H9 (cell line): ENCODE results near the gene PKIB. TPM values are rescaled to one million over a fixed set of nuclear protein-coding genes. Genes with fewer than 3 reads are reported as not detected.

Source experiments
- DNase-seq: peaks from one replicate; pipeline ENCODE4 v3.0.0-alpha.2; 2017
- H2AFZ ChIP-seq: one replicate; pipeline ENCODE4 v1.6.1; 2013; ENCODE audit warnings: mild to moderate bottlenecking, low read length, control low read depth, moderate library complexity
- H2AK5ac ChIP-seq: 2 replicates; pipeline ENCODE4 v1.6.1; 2013; ENCODE audit warnings: low read length, control low read depth, mixed read lengths; ENCODE audit not compliant: insufficient read length
- H2BK120ac ChIP-seq: one replicate; pipeline ENCODE4 v1.6.1; 2013; ENCODE audit warnings: low read depth, mild to moderate bottlenecking, low read length, control low read depth, inconsistent platforms; ENCODE audit not compliant: poor library complexity, severe bottlenecking
- H2BK12ac ChIP-seq: 2 replicates; pipeline ENCODE4 v1.6.1; 2013; ENCODE audit warnings: low read length, control low read depth, mixed read lengths, low read depth; ENCODE audit not compliant: insufficient read length
- H2BK15ac ChIP-seq: 2 replicates; pipeline ENCODE4 v1.6.1; 2013; ENCODE audit warnings: low read depth, low read length, control low read depth
- H2BK20ac ChIP-seq: one replicate; pipeline ENCODE4 v1.6.1; 2013; ENCODE audit warnings: low read depth, mild to moderate bottlenecking, low read length, control low read depth, inconsistent platforms; ENCODE audit not compliant: poor library complexity, severe bottlenecking
- H2BK5ac ChIP-seq: 2 replicates; pipeline ENCODE4 v1.6.1; 2013; ENCODE audit warnings: low read length, control low read depth, mixed read lengths; ENCODE audit not compliant: insufficient read length
- H3K14ac ChIP-seq: 2 replicates; pipeline ENCODE4 v1.6.1; 2013; ENCODE audit warnings: low read length, control low read depth; ENCODE audit not compliant: insufficient read depth
- H3K18ac ChIP-seq: 2 replicates; pipeline ENCODE4 v1.6.1; 2013; ENCODE audit warnings: low read depth, mild to moderate bottlenecking, mixed read lengths, low read length, control low read depth; ENCODE audit not compliant: insufficient read length
- H3K23ac ChIP-seq: 2 replicates; pipeline ENCODE4 v1.6.1; 2013; ENCODE audit warnings: low read length, control low read depth, mixed read lengths, low read depth; ENCODE audit not compliant: insufficient read length
- H3K23me2 ChIP-seq: 2 replicates; pipeline ENCODE4 v1.6.1; 2013; ENCODE audit warnings: low read depth, mild to moderate bottlenecking, mixed read lengths, low read length, control low read depth; ENCODE audit not compliant: insufficient read length, poor library complexity, severe bottlenecking
- H3K27ac ChIP-seq: 2 replicates; pipeline ENCODE4 v1.5.1; 2013; ENCODE audit warnings: low read length, control low read depth, mixed read lengths, low read depth; ENCODE audit not compliant: insufficient read length
- H3K27me3 ChIP-seq: 2 replicates; pipeline ENCODE4 v1.6.1; 2013; ENCODE audit warnings: low read length, control low read depth, inconsistent platforms; ENCODE audit not compliant: insufficient read depth
- H3K4ac ChIP-seq: 2 replicates; pipeline ENCODE4 v1.6.1; 2013; ENCODE audit warnings: low read depth, mild to moderate bottlenecking, control low read depth, inconsistent platforms, low read length, moderate library complexity
- H3K4me1 ChIP-seq: 2 replicates; pipeline ENCODE4 v1.6.1; 2013; ENCODE audit warnings: low read length, control low read depth, inconsistent platforms; ENCODE audit not compliant: insufficient read depth
- H3K4me2 ChIP-seq: 2 replicates; pipeline ENCODE4 v1.6.1; 2013; ENCODE audit warnings: low read length, control low read depth, mixed read lengths; ENCODE audit not compliant: insufficient read length, insufficient read depth
- H3K56ac ChIP-seq: 2 replicates; pipeline ENCODE4 v1.6.1; 2013; ENCODE audit warnings: low read depth, mild to moderate bottlenecking, mixed read lengths, low read length, control low read depth; ENCODE audit not compliant: insufficient read length
- H3K79me1 ChIP-seq: 2 replicates; pipeline ENCODE4 v1.6.1; 2013; ENCODE audit warnings: low read depth, mild to moderate bottlenecking, moderate library complexity, low read length, control low read depth, inconsistent platforms; ENCODE audit not compliant: insufficient read depth, poor library complexity, severe bottlenecking
- H3K79me2 ChIP-seq: 2 replicates; pipeline ENCODE4 v1.6.1; 2013; ENCODE audit warnings: low read length, control low read depth, inconsistent platforms; ENCODE audit not compliant: insufficient read depth
- H3K9ac ChIP-seq: 2 replicates; pipeline ENCODE4 v1.6.1; 2013; ENCODE audit warnings: low read length, control low read depth, mixed read lengths; ENCODE audit not compliant: insufficient read length; ENCODE audit errors: extremely low read depth
- H3K9me3 ChIP-seq: one replicate; pipeline ENCODE4 v1.6.1; 2013; ENCODE audit warnings: low read depth, low read length, inconsistent platforms; ENCODE audit not compliant: control insufficient read depth
- H3T11ph ChIP-seq: one replicate; pipeline ENCODE4 v1.6.1; 2013; ENCODE audit warnings: mild to moderate bottlenecking, low read length, control low read depth, inconsistent platforms
- H4K20me1 ChIP-seq: one replicate; pipeline ENCODE4 v1.6.1; 2013; ENCODE audit not compliant: control insufficient read depth, insufficient read length, insufficient read depth
- H4K5ac ChIP-seq: 2 replicates; pipeline ENCODE4 v1.6.1; 2013; ENCODE audit warnings: low read depth, mild to moderate bottlenecking, mixed read lengths, low read length, control low read depth; ENCODE audit not compliant: insufficient read length
- H4K8ac ChIP-seq: replicated peaks from 2 replicates; pipeline ENCODE4 v1.6.1; 2013; ENCODE audit warnings: low read length, control low read depth, mixed read lengths, low read depth; ENCODE audit not compliant: insufficient read length
- H4K91ac ChIP-seq: 2 replicates; pipeline ENCODE4 v1.6.1; 2013; ENCODE audit warnings: low read depth, mild to moderate bottlenecking, moderate library complexity, mixed read lengths, low read length, control low read depth; ENCODE audit not compliant: insufficient read length
- H3K27ac Mint-ChIP-seq, 3 experiments: 2 replicates in 2 of 3; 3 replicates in 1 of 3; pipeline ENCODE4 v1.8.0; 2020 to 2021; ENCODE audit warnings: mixed read lengths in 3 of 3, mild to moderate bottlenecking in 1 of 3, moderate library complexity in 1 of 3
- H3K27me3 Mint-ChIP-seq: 2 replicates; pipeline ENCODE4 v1.8.0; 2021; ENCODE audit warnings: low read depth, mild to moderate bottlenecking, moderate library complexity, mixed read lengths
- H3K36me3 Mint-ChIP-seq, 3 experiments: 2 replicates in 2 of 3; 3 replicates in 1 of 3; pipeline ENCODE4 v1.8.0; 2020 to 2021; ENCODE audit warnings: low read depth in 3 of 3, mixed read lengths in 3 of 3; ENCODE audit not compliant: insufficient read depth in 1 of 3
- H3K4me1 Mint-ChIP-seq, 2 experiments: 2 replicates each; pipeline ENCODE4 v1.8.0; 2020; ENCODE audit warnings: mixed read lengths in 2 of 2
- H3K4me3 Mint-ChIP-seq, 2 experiments: 2 replicates in 1 of 2; 3 replicates in 1 of 2; pipeline ENCODE4 v1.8.0; 2020 to 2021; ENCODE audit warnings: mild to moderate bottlenecking in 2 of 2, mixed read lengths in 2 of 2, moderate library complexity in 1 of 2
- H3K9me3 Mint-ChIP-seq, 2 experiments: 2 replicates in 1 of 2; 3 replicates in 1 of 2; pipeline ENCODE4 v1.8.0; 2020; ENCODE audit warnings: mild to moderate bottlenecking in 2 of 2, mixed read lengths in 2 of 2, moderate library complexity in 1 of 2
- WGBS: extraction: QIAGEN DNeasy Blood & Tissue Kit; methylation state at CpG from one replicate; pipeline ENCODE4 v1.1.7; 2013; ENCODE audit warnings: missing lambda C conversion rate, low lambda C conversion rate, mixed read lengths; ENCODE audit not compliant: insufficient read length; ENCODE audit errors: extremely low coverage; 5-methylcytosine and 5-hydroxymethylcytosine counted together
- total RNA-seq: library from RNA; stranded (reverse); gene quantifications from 2 replicates; pipeline ENCODE4 v1.2.1, GENCODE V29; 2021
- TF ChIP-seq, protein P1 (sequence below): fragments of 200-600 bp; sonication (generic); conservative IDR thresholded peaks from 3 replicates; pipeline ENCODE4 v1.8.0; 2021; ENCODE audit warnings: antibody characterized with exemption, mild to moderate bottlenecking

Gene PKIB
- total RNA-seq, 1 experiment from 2014 or later, result 46.5 TPM

DNA sequence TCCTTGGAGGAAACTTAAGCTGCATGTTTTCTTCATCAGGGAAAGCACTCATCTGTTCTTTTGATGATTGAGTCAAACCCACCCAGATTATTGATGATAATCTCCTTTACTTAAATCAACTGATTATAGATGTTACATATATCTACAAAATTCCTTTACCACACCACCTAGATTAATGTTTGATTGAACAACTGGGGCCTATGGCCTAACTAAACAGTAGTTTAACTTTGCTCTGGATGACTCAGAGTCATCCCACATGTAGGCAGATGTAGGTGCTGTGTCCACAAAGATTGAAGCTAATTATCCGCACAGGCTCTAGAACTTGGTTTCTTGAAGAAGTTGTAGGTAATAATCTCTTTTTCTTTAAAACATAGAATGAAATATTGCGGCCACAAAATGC is 42.2 kb downstream of the PKIB start:
- no peak overlapping the region for H2BK120ac ChIP-seq
- no peak for DNase-seq
- WGBS, result no CpG with 5 or more reads among the region's 2 CpGs

More for the DNA sequence above, 42.2 kb downstream of the PKIB start:
- Mint-ChIP-seq H3K36me3 (0 out of 7 replicates have a peak, but pooled peaks cover 0 to 4% (median 0%) of the 10 kb centered on the region in 3 experiments), H3K4me1 (peaks cover 0 to 6% of the 10 kb centered on the region in 2 experiments; a peak in 2 of 4 replicates), H3K27ac (no peak overlapping the region), H3K9me3 (no peaks in the 10 kb centered on the region), H3K27me3 (no peaks in the 10 kb centered on the region), H3K4me3 (no peak overlapping the region)
- H3T11ph ChIP-seq, result no peak overlapping the region
- no peak overlapping the region for H3K18ac ChIP-seq
- no peak overlapping the region for H4K91ac ChIP-seq
- H3K14ac ChIP-seq, result no peak overlapping the region
- H3K27me3 ChIP-seq, result no peaks in the 10 kb centered on the region
- H2BK12ac ChIP-seq, result no peak overlapping the region
- no peak overlapping the region for H4K8ac ChIP-seq
- no peak overlapping the region for H3K4ac ChIP-seq
- TF ChIP-seq, protein P1, sequence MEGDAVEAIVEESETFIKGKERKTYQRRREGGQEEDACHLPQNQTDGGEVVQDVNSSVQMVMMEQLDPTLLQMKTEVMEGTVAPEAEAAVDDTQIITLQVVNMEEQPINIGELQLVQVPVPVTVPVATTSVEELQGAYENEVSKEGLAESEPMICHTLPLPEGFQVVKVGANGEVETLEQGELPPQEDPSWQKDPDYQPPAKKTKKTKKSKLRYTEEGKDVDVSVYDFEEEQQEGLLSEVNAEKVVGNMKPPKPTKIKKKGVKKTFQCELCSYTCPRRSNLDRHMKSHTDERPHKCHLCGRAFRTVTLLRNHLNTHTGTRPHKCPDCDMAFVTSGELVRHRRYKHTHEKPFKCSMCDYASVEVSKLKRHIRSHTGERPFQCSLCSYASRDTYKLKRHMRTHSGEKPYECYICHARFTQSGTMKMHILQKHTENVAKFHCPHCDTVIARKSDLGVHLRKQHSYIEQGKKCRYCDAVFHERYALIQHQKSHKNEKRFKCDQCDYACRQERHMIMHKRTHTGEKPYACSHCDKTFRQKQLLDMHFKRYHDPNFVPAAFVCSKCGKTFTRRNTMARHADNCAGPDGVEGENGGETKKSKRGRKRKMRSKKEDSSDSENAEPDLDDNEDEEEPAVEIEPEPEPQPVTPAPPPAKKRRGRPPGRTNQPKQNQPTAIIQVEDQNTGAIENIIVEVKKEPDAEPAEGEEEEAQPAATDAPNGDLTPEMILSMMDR, result no peak
- H3K56ac ChIP-seq, result no peak overlapping the region
- H2BK20ac ChIP-seq, result no peak overlapping the region
- H4K5ac ChIP-seq, result no peak overlapping the region
- no peaks in the 10 kb centered on the region for H4K20me1 ChIP-seq
- H2AFZ ChIP-seq, result no peak overlapping the region
- no peaks in the 10 kb centered on the region for H3K9me3 ChIP-seq
- H2BK5ac ChIP-seq, result no peak overlapping the region
- H3K23ac ChIP-seq, result no peak overlapping the region
- no peaks in the 10 kb centered on the region for H3K79me1 ChIP-seq
- H3K27ac ChIP-seq, result no peak overlapping the region
- no peak overlapping the region for H2AK5ac ChIP-seq
- H3K9ac ChIP-seq, result no peak overlapping the region
- H3K4me1 ChIP-seq, result no peaks in the 10 kb centered on the region; the same call in 1 of the 2 replicates
- H3K23me2 ChIP-seq, result no peaks in the 10 kb centered on the region
- no peaks in the 10 kb centered on the region; the same call in 1 of the 2 replicates for H3K79me2 ChIP-seq
- no peak overlapping the region for H2BK15ac ChIP-seq
- no peak overlapping the region for H3K4me2 ChIP-seq
